ENCODE results near the gene ATR. TPM values are rescaled to one million over a fixed set of nuclear protein-coding genes. Genes with fewer than 3 reads are reported as not detected.

Gene ATR
- total RNA-seq, 2 donors from 2014 or later = 18.2 to 18.8 TPM

- Histone ChIP-seq H3K4me1 (no peaks in the 10 kb centered on the region), H3K27me3 (no peaks in the 10 kb centered on the region), H3K36me3 (replicated peaks in 1 of 2; ENCODE audit: insufficient read depth in 1 of 2, low read depth in 2 of 2) (peaks cover 0 to 16% of the 10 kb centered on the region in 2 donors), H3K4me3 (no peak overlapping the region), H3K27ac (no peak overlapping the region), H3K9me3 (no peaks in the 10 kb centered on the region)
- no peak for DNase-seq
- intact Hi-C loops (cut with DNase I) = no loop called here
- no peak for ATAC-seq
- WGBS, 2 donors = 94 to 95% methylated on average over 5 of the region's 5 CpGs
- TF ChIP-seq, protein P1, sequence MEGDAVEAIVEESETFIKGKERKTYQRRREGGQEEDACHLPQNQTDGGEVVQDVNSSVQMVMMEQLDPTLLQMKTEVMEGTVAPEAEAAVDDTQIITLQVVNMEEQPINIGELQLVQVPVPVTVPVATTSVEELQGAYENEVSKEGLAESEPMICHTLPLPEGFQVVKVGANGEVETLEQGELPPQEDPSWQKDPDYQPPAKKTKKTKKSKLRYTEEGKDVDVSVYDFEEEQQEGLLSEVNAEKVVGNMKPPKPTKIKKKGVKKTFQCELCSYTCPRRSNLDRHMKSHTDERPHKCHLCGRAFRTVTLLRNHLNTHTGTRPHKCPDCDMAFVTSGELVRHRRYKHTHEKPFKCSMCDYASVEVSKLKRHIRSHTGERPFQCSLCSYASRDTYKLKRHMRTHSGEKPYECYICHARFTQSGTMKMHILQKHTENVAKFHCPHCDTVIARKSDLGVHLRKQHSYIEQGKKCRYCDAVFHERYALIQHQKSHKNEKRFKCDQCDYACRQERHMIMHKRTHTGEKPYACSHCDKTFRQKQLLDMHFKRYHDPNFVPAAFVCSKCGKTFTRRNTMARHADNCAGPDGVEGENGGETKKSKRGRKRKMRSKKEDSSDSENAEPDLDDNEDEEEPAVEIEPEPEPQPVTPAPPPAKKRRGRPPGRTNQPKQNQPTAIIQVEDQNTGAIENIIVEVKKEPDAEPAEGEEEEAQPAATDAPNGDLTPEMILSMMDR (IDR thresholded peaks at IDR 0.05) = no peak
- TF ChIP-seq POLR2A (IDR thresholded peaks at IDR 0.05) = no peak
Measured at GRCh38 chr3:142489572-142490323, 88.8 kb downstream of the ATR start.

DNA sequence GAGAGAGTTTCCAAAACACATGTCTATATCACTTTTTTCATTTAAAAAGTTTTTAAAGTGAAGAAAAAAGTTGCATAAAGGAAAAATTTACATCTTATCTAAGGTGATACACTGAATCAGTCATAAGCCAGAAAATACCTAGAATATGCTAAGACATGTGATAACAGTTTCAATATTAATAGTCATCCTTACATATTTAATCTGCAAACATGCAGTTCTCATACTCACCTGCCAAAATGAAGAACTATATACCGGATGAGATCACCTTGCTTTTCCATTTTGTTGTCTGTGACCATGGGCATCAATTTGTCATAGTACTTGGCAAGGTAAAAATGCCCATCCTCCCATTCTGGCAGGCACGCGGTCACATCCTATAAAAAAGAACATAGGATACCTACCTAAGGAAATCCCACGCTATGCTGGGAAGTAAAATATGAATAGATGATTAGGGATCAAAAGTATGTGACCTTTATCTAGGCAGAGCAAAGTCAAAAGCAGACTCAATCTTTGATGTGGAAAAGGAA, 93.6 kb downstream of the ATR start:
- H3K36me3 ChIP-seq (replicated peaks in 1 of 2; ENCODE audit: insufficient read depth in 1 of 2, low read depth in 2 of 2) = peaks cover 0 to 15% of the 10 kb centered on the region in 2 donors
- peaks cover 0 to 7% (median 0%) of the 10 kb centered on the region in 3 donors for H3K9me3 ChIP-seq
- intact Hi-C loops (cut with DNase I) = no loop called here
- 90 to 96% methylated on average over 4 of the region's 4 CpGs for WGBS, 2 donors
- no peaks in the 10 kb centered on the region for H3K4me1 ChIP-seq
- no peaks in the 10 kb centered on the region for H3K27me3 ChIP-seq
- TF ChIP-seq, protein P1 (IDR thresholded peaks at IDR 0.05) = no peak
- no peak for TF ChIP-seq POLR2A (IDR thresholded peaks at IDR 0.05)
- H3K27ac ChIP-seq = no peak overlapping the region
- no peak for ATAC-seq
- no peak overlapping the region for H3K4me3 ChIP-seq
- DNase-seq = no peak

- Histone ChIP-seq H3K36me3 (replicated peaks in 1 of 2; ENCODE audit: insufficient read depth in 1 of 2, low read depth in 2 of 2) (peaks cover 0 to 12% of the 10 kb centered on the region in 2 donors), H3K4me1 (no peaks in the 10 kb centered on the region), H3K27me3 (no peaks in the 10 kb centered on the region), H3K4me3 (no peak overlapping the region), H3K27ac (no peak overlapping the region), H3K9me3 (peaks cover 0 to 7% (median 0%) of the 10 kb centered on the region in 3 donors)
- DNase-seq (no peak), ATAC-seq (no peak)
- TF ChIP-seq POLR2A (IDR thresholded peaks at IDR 0.05) = no peak
- TF ChIP-seq, protein P1 (IDR thresholded peaks at IDR 0.05) = no peak
- intact Hi-C loops (cut with DNase I) = no loop called here
- 93 to 97% methylated on average over 2 of the region's 2 CpGs for WGBS, 2 donors
Measured at GRCh38 chr3:142481196-142481595, 97.3 kb downstream of the ATR start.

DNA sequence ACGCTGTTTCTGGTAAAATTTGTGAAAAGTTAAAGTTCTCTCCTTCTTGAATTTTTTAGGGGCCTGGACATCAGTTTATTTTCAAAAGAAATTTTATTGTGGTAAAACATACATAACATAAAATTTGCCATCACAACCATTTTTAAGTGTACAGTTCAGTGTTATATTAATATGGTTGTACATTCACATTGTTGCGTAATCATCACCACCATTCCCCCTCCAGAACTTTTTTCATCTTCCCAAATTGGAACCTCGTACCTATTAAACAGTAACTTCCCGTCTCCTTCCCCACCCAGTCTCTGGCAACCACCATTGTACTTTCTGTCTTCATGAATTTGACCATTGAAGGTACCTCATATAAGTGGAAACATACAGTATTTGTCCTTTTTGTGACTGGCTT, 107.7 kb downstream of the ATR start:
- Histone ChIP-seq H3K4me3 (no peak overlapping the region), H3K27me3 (no peaks in the 10 kb centered on the region), H3K27ac (no peak overlapping the region), H3K4me1 (no peaks in the 10 kb centered on the region), H3K9me3 (no peaks in the 10 kb centered on the region), H3K36me3 (replicated peaks in 1 of 2; ENCODE audit: insufficient read depth in 1 of 2, low read depth in 2 of 2) (no peaks in the 10 kb centered on the region)
- intact Hi-C loops (cut with DNase I) = no loop called here
- ATAC-seq = no peak
- 95 to 97% methylated on average over 4 of the region's 4 CpGs for WGBS, 2 donors
- no peak for DNase-seq
- TF ChIP-seq, protein P1 (IDR thresholded peaks at IDR 0.05) = no peak
- no peak for TF ChIP-seq POLR2A (IDR thresholded peaks at IDR 0.05)

GRCh38 chr3:142468456-142468855, 110.1 kb downstream of the ATR start:
- 91 to 93% methylated on average over 4 of the region's 4 CpGs for WGBS, 2 donors
- Histone ChIP-seq H3K9me3 (no peaks in the 10 kb centered on the region), H3K27ac (no peak overlapping the region), H3K4me1 (no peaks in the 10 kb centered on the region), H3K36me3 (replicated peaks in 1 of 2; ENCODE audit: insufficient read depth in 1 of 2, low read depth in 2 of 2) (no peaks in the 10 kb centered on the region), H3K27me3 (no peaks in the 10 kb centered on the region), H3K4me3 (no peak overlapping the region)
- TF ChIP-seq POLR2A (IDR thresholded peaks at IDR 0.05) = no peak
- TF ChIP-seq, protein P1 (IDR thresholded peaks at IDR 0.05) = no peak
- intact Hi-C loops (cut with DNase I) = no loop called here
- no peak for ATAC-seq
- DNase-seq = no peak

Measured in body of pancreas (tissue), 4 donors.